ENCODE data around the gene ATG10. TPM values are rescaled to one million over a fixed set of nuclear protein-coding genes. Genes with fewer than 3 reads are reported as not detected.
A peak's percentile ranks its signal among the peaks of the same experiment; 100 is the strongest.
"Not testable (repeated sequence)": the region's sequence is repeated elsewhere in the genome, so short reads cannot be mapped to it uniquely, and the experiment has no call there.

Gene ATG10
- total RNA-seq, 1 donor: 6.5 TPM

GRCh38 chr5:82137205-82137604 is 165.4 kb downstream of the ATG10 start:
- Histone ChIP-seq H3K27ac (ENCODE audit: low read depth, low read length) (no peak overlapping the region), H3K27me3 (ENCODE audit: insufficient read depth, low read length) (no peaks in the 10 kb centered on the region), H3K79me2 (ENCODE audit: insufficient read depth, low read length) (no peaks in the 10 kb centered on the region), H3K9me3 (ENCODE audit: low read depth, low read length) (no peaks in the 10 kb centered on the region), H2AFZ (ENCODE audit: low read length) (no peak overlapping the region), H3K4me3 (ENCODE audit: insufficient read depth, low read length) (no peak overlapping the region), H3K36me3 (ENCODE audit: insufficient read depth, low read length) (no peaks in the 10 kb centered on the region), H3K4me1 (ENCODE audit: insufficient read depth, low read length) (no peaks in the 10 kb centered on the region), H3K4me2 (ENCODE audit: insufficient read depth, low read length) (no peak overlapping the region), H4K20me1 (ENCODE audit: insufficient read depth, low read length) (no peaks in the 10 kb centered on the region)
- no peak for TF ChIP-seq CTCF (IDR thresholded peaks at IDR 0.05; ENCODE audit: extremely low read depth, low read depth, low read length)
- DNase-seq (ENCODE audit: insufficient read length, low spot score, missing footprints): no peak

GRCh38 chr5:82139837-82140236 is 168.0 kb downstream of the ATG10 start:
- not testable (repeated sequence) for H3K4me1 ChIP-seq (ENCODE audit: insufficient read depth, low read length); DNase-seq (ENCODE audit: insufficient read length, low spot score, missing footprints); H3K36me3 ChIP-seq (ENCODE audit: insufficient read depth, low read length); H3K9me3 ChIP-seq (ENCODE audit: low read depth, low read length); H3K27me3 ChIP-seq (ENCODE audit: insufficient read depth, low read length); H3K4me3 ChIP-seq (ENCODE audit: insufficient read depth, low read length); H3K27ac ChIP-seq (ENCODE audit: low read depth, low read length); H4K20me1 ChIP-seq (ENCODE audit: insufficient read depth, low read length); H3K79me2 ChIP-seq (ENCODE audit: insufficient read depth, low read length); H3K4me2 ChIP-seq (ENCODE audit: insufficient read depth, low read length); H2AFZ ChIP-seq (ENCODE audit: low read length)

DNA sequence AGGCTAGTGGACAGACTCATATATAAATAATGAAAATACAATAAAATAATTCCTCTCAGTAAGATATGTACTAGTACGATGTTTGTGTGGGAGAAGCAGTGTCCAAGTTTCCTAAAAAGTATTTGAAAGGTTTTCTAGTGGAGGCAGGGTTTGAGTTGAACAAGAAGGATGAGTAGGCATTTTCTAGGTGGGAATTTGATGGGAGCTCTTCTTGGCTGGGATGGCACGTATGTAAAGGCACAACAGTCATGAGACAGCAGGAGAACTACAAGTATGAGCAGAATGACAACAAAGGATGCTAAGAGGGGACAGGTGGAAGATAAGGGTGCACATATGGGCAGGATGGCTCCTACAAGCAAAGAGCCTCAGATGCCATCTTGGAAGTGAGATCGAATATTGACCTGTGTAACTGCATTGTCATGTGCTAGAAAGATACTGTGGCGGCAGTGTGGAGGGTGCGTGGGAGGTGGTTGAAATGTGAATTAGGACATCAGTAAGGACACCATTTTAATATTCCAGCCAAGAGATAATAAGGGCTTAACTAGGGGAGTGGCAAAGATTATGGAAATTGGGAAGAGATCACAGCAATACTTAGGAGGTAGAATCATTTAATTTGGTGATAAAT is 170.5 kb downstream of the ATG10 start:
- no peak overlapping the region for H3K4me3 ChIP-seq (ENCODE audit: insufficient read depth, low read length)
- no peaks in the 10 kb centered on the region for H3K27me3 ChIP-seq (ENCODE audit: insufficient read depth, low read length)
- H3K9me3 ChIP-seq (ENCODE audit: low read depth, low read length): no peaks in the 10 kb centered on the region
- H2AFZ ChIP-seq (ENCODE audit: low read length): no peak overlapping the region
- no peak overlapping the region for H3K27ac ChIP-seq (ENCODE audit: low read depth, low read length)
- no peak overlapping the region for H3K4me2 ChIP-seq (ENCODE audit: insufficient read depth, low read length)
- H3K79me2 ChIP-seq (ENCODE audit: insufficient read depth, low read length): no peaks in the 10 kb centered on the region
- no peak for TF ChIP-seq CTCF (IDR thresholded peaks at IDR 0.05; ENCODE audit: extremely low read depth, low read depth, low read length)
- H3K36me3 ChIP-seq (ENCODE audit: insufficient read depth, low read length): no peaks in the 10 kb centered on the region
- DNase-seq (ENCODE audit: insufficient read length, low spot score, missing footprints): no peak
- H4K20me1 ChIP-seq (ENCODE audit: insufficient read depth, low read length): no peaks in the 10 kb centered on the region
- H3K4me1 ChIP-seq (ENCODE audit: insufficient read depth, low read length): no peaks in the 10 kb centered on the region

- DNase-seq (ENCODE audit: insufficient read length, low spot score, missing footprints): peak; percentile 64
- Histone ChIP-seq H3K79me2 (ENCODE audit: insufficient read depth, low read length) (no peaks in the 10 kb centered on the region), H2AFZ (ENCODE audit: low read length) (no peak overlapping the region), H3K4me1 (ENCODE audit: insufficient read depth, low read length) (no peaks in the 10 kb centered on the region), H3K27me3 (ENCODE audit: insufficient read depth, low read length) (no peaks in the 10 kb centered on the region), H4K20me1 (ENCODE audit: insufficient read depth, low read length) (no peaks in the 10 kb centered on the region), H3K9me3 (ENCODE audit: low read depth, low read length) (no peaks in the 10 kb centered on the region), H3K36me3 (ENCODE audit: insufficient read depth, low read length) (no peaks in the 10 kb centered on the region), H3K4me2 (ENCODE audit: insufficient read depth, low read length) (no peak overlapping the region), H3K27ac (ENCODE audit: low read depth, low read length) (no peak overlapping the region), H3K4me3 (ENCODE audit: insufficient read depth, low read length) (no peak overlapping the region)
- no peak for TF ChIP-seq CTCF (IDR thresholded peaks at IDR 0.05; ENCODE audit: extremely low read depth, low read depth, low read length)
These were observed 171.2 kb downstream of the ATG10 start for GRCh38 chr5:82142928-82143577.
